ENCODE measurements around the gene CMTM8. TPM values are rescaled to one million over a fixed set of nuclear protein-coding genes. Genes with fewer than 3 reads are reported as not detected.

The CMTM8 gene
- total RNA-seq, 2 donors from 2014 or later = 5.8 to 11.6 TPM

- peaks cover 10% of the 10 kb centered on the region for H3K4me1 ChIP-seq (ENCODE audit: control insufficient read depth, insufficient read depth, low read length)
- TF ChIP-seq CTCF (conservative IDR thresholded peaks at IDR 0.05) = no peak
- no peak for DNase-seq
- Mint-ChIP-seq H3K36me3 (ENCODE audit: low read depth) (peaks cover 4% of the 10 kb centered on the region), H3K4me3 (no peak overlapping the region), H3K9me3 (no peaks in the 10 kb centered on the region), H3K4me1 (peaks cover 35% of the 10 kb centered on the region), H3K27me3 (ENCODE audit: insufficient read depth) (peaks cover 7% of the 10 kb centered on the region), H3K27ac (no peak overlapping the region)
- no peak overlapping the region for H3K4me3 ChIP-seq (ENCODE audit: low read length)
- no peak overlapping the region for H3K27ac ChIP-seq (ENCODE audit: low read depth, low read length)
- no peak overlapping the region for H3K9ac ChIP-seq (ENCODE audit: extremely low read depth, low read length, poor library complexity, severe bottlenecking)
- no peaks in the 10 kb centered on the region for H3K9me3 ChIP-seq (ENCODE audit: control insufficient read depth, low read length)
- H3K36me3 ChIP-seq (ENCODE audit: control insufficient read depth, insufficient read depth, low read length) = no peaks in the 10 kb centered on the region
- no peaks in the 10 kb centered on the region for H3K27me3 ChIP-seq (ENCODE audit: control insufficient read depth, insufficient read depth, low read length, poor library complexity, severe bottlenecking)
- 85 to 88% methylated on average over 7 of the region's 7 CpGs for WGBS, 2 experiments (ENCODE audit: insufficient coverage in 1 of 2, insufficient read length in 1 of 2)
Observed at GRCh38 chr3:32406486-32407408, 168.3 kb downstream of the CMTM8 start.

- Histone ChIP-seq H3K36me3 (ENCODE audit: control insufficient read depth, insufficient read depth, low read length) (no peaks in the 10 kb centered on the region), H3K9me3 (ENCODE audit: control insufficient read depth, low read length) (no peaks in the 10 kb centered on the region), H3K4me1 (ENCODE audit: control insufficient read depth, insufficient read depth, low read length) (peaks cover 10% of the 10 kb centered on the region), H3K4me3 (ENCODE audit: low read length) (peak overlapping the region; percentile 20), H3K27ac (ENCODE audit: low read depth, low read length) (peak overlapping the region; percentile 63), H3K9ac (ENCODE audit: extremely low read depth, low read length, poor library complexity, severe bottlenecking) (no peak overlapping the region), H3K27me3 (ENCODE audit: control insufficient read depth, insufficient read depth, low read length, poor library complexity, severe bottlenecking) (no peaks in the 10 kb centered on the region)
- TF ChIP-seq CTCF (conservative IDR thresholded peaks at IDR 0.05) = no peak
- Mint-ChIP-seq H3K4me3 (no peak overlapping the region), H3K4me1 (peaks cover 40% of the 10 kb centered on the region), H3K36me3 (ENCODE audit: low read depth) (no peaks in the 10 kb centered on the region), H3K27ac (peak overlapping the region; percentile 80), H3K27me3 (ENCODE audit: insufficient read depth) (peaks cover 7% of the 10 kb centered on the region), H3K9me3 (no peaks in the 10 kb centered on the region)
- whole genome bisulfite sequencing, 2 experiments (ENCODE audit: insufficient coverage in 1 of 2, insufficient read length in 1 of 2) = 21 to 33% methylated on average over 5 to 10 of the region's 10 CpGs
- DNase-seq = peak; percentile 84
Observed at GRCh38 chr3:32410367-32411246, 172.1 kb downstream of the CMTM8 start.

GRCh38 chr3:32411442-32411841 lies 173.0 kb downstream of the CMTM8 start:
- Mint-ChIP-seq H3K4me3 (no peak overlapping the region), H3K27ac (no peak overlapping the region), H3K4me1 (peaks cover 40% of the 10 kb centered on the region), H3K36me3 (ENCODE audit: low read depth) (no peaks in the 10 kb centered on the region), H3K27me3 (ENCODE audit: insufficient read depth) (peaks cover 7% of the 10 kb centered on the region), H3K9me3 (no peaks in the 10 kb centered on the region)
- Histone ChIP-seq H3K27ac (ENCODE audit: low read depth, low read length) (no peak overlapping the region), H3K4me1 (ENCODE audit: control insufficient read depth, insufficient read depth, low read length) (peaks cover 10% of the 10 kb centered on the region), H3K9ac (ENCODE audit: extremely low read depth, low read length, poor library complexity, severe bottlenecking) (no peak overlapping the region), H3K4me3 (ENCODE audit: low read length) (no peak overlapping the region), H3K27me3 (ENCODE audit: control insufficient read depth, insufficient read depth, low read length, poor library complexity, severe bottlenecking) (no peaks in the 10 kb centered on the region), H3K9me3 (ENCODE audit: control insufficient read depth, low read length) (no peaks in the 10 kb centered on the region), H3K36me3 (ENCODE audit: control insufficient read depth, insufficient read depth, low read length) (no peaks in the 10 kb centered on the region)
- DNase-seq = no peak
- TF ChIP-seq CTCF (conservative IDR thresholded peaks at IDR 0.05) = no peak
- 94 to 95% methylated on average over 5 of the region's 5 CpGs for WGBS, 2 experiments (ENCODE audit: insufficient coverage in 1 of 2, insufficient read length in 1 of 2)
